ENCODE measurements around the gene LYAR.

GRCh38 chr4:4296283-4296846 is 6.4 kb upstream of the LYAR start:
- TF ChIP-seq POLR2A (IDR thresholded peaks at IDR 0.05) (no peak), CTCF (IDR thresholded peaks at IDR 0.05) (no peak)

Data from right lobe of liver (tissue), 4 donors.